GM12878 (cell line): ENCODE data around the gene TRPM3. TPM values are rescaled to one million over a fixed set of nuclear protein-coding genes. Genes with fewer than 3 reads are reported as not detected.

Experiments used
- CREM ChIP-seq: IDR thresholded peaks from 2 replicates; pipeline ENCODE4 v1.6.1; 2014; ENCODE audit warnings: antibody characterized with exemption, low read depth
- E4F1 ChIP-seq: fragments of 450-650 bp; IDR thresholded peaks from 2 replicates; pipeline ENCODE4 v1.6.1; 2018; ENCODE audit warnings: borderline replicate concordance, mild to moderate bottlenecking; ENCODE audit not compliant: partially characterized antibody
- EED ChIP-seq: sonication (generic); IDR thresholded peaks from 2 replicates; pipeline ENCODE4 v1.6.1; 2016; ENCODE audit warnings: antibody characterized with exemption, low read depth
- HCFC1 ChIP-seq: fragments of 150-350 bp; IDR thresholded peaks from 2 replicates; pipeline ENCODE4 v1.6.1; 2014; ENCODE audit warnings: low read length
- IKZF1 ChIP-seq: fragments of 450-650 bp; conservative IDR thresholded peaks from 2 replicates; pipeline ENCODE4 v1.6.1; 2017; ENCODE audit warnings: antibody characterized with exemption, mild to moderate bottlenecking
- IRF4 ChIP-seq: IDR thresholded peaks from 2 replicates; pipeline ENCODE4 v1.6.1; 2011; ENCODE audit warnings: low read depth, low read length
- JUNB ChIP-seq: IDR thresholded peaks from 2 replicates; pipeline ENCODE4 v1.6.1; 2016; ENCODE audit warnings: antibody characterized with exemption, mild to moderate bottlenecking
- MTA2 ChIP-seq: fragments of 450-650 bp; IDR thresholded peaks from 2 replicates; pipeline ENCODE4 v1.6.1; 2016; ENCODE audit warnings: low read depth, mild to moderate bottlenecking, moderate library complexity
- SUPT20H ChIP-seq: IDR thresholded peaks from 2 replicates; pipeline ENCODE4 v1.6.1; 2011; ENCODE audit warnings: low read depth, mild to moderate bottlenecking, low read length, moderate library complexity, borderline replicate concordance; ENCODE audit not compliant: control insufficient read depth
- ZNF384 ChIP-seq: IDR thresholded peaks from 2 replicates; pipeline ENCODE4 v1.6.1; 2012; ENCODE audit warnings: low read depth, mild to moderate bottlenecking, low read length, improper control_type of control experiment, borderline replicate concordance
- polyA plus RNA-seq, 11 experiments: library from polyadenylated mRNA; depleted of rRNA in 4 of 11; unstranded in 6 of 11; stranded (reverse) in 5 of 11; fragments of >200 nt; fragmentation: Nextera tagmentation in 4 of 11; fragmentation: Illumina TruSeq in 1 of 11; extraction: Ambion mirVana in 4 of 11; extraction: Trizol in 1 of 11; gene quantifications; 1 replicate in 1 of 11; 2 replicates in 10 of 11; pipeline versions ENCODE4 v1.2.1 to v1.2.3, GENCODE V29; 2011 to 2016; ENCODE audit warnings: inconsistent platforms in 2 of 11, missing spikeins in 2 of 11, low read depth in 1 of 11
- total RNA-seq, 4 experiments: library from RNA; depleted of rRNA in 3 of 4; stranded (reverse); fragments of >200 nt in 3 of 4; fragmentation: Illumina TruSeq in 1 of 4; extraction: Trizol in 1 of 4; gene quantifications; 2 replicates each; pipeline versions ENCODE4 v1.2.1 to v1.2.3, GENCODE V29; 2013 to 2021

Gene TRPM3
- total and polyA plus RNA-seq, 10 of the 15 experiments (the other 5 are each of a cell fraction or from before 2014, with no cell fraction given): not detected

GRCh38 chr9:70563431-70564204 is 557.8 kb downstream of the TRPM3 start (continued):
- TF ChIP-seq E4F1 (no peak), JUNB (peak; percentile 98), EED (peak; percentile 82), CREM (peak; percentile 83), SUPT20H (no peak), MTA2 (peak; percentile 95), HCFC1 (no peak), IKZF1 (peak; percentile 92), IRF4 (peak; percentile 98), ZNF384 (no peak)
- TF ChIP-seq, all 136 proteins: peak for 55
